Muscle of leg (tissue), 11 donors: ENCODE data around the gene GABARAPL1. TPM values are rescaled to one million over a fixed set of nuclear protein-coding genes. Genes with fewer than 3 reads are reported as not detected.

Experiments
- DNase-seq: peaks from one replicate; pipeline ENCODE4 v3.0.0; 2013
- H3K27ac ChIP-seq: one replicate; pipeline ENCODE4 v1.5.1; 2013; ENCODE audit warnings: mild to moderate bottlenecking, low read length, control low read depth
- H3K27me3 ChIP-seq: one replicate; pipeline ENCODE4 v1.6.1; 2013; ENCODE audit warnings: low read length; ENCODE audit not compliant: control insufficient read depth, insufficient read depth
- H3K36me3 ChIP-seq: one replicate; pipeline ENCODE4 v1.6.1; 2013; ENCODE audit warnings: low read length; ENCODE audit not compliant: control insufficient read depth, insufficient read depth
- H3K4me1 ChIP-seq: one replicate; pipeline ENCODE4 v1.6.1; 2013; ENCODE audit warnings: low read length; ENCODE audit not compliant: control insufficient read depth, insufficient read depth
- H3K4me3 ChIP-seq: one replicate; pipeline ENCODE4 v1.5.1; 2013; ENCODE audit warnings: low read length, control low read depth
- H3K9me3 ChIP-seq: replicated peaks from 2 replicates; pipeline ENCODE4 v1.6.1; 2013; ENCODE audit warnings: low read depth, low read length; ENCODE audit not compliant: control insufficient read depth
- WGBS: methylation state at CpG from one replicate; pipeline ENCODE4 v1.1.5; 2013; ENCODE audit warnings: missing lambda C conversion rate; ENCODE audit not compliant: insufficient coverage; 5-methylcytosine and 5-hydroxymethylcytosine counted together
- polyA plus RNA-seq, 8 donors: library from polyadenylated mRNA; unstranded; fragments of 120-200 nt; gene quantifications; one replicate each; pipeline versions ENCODE4 v1.2.1 to v1.2.3, GENCODE V29; 2013; ENCODE audit warnings: inconsistent platforms in 1 of 8, low replicate concordance in 1 of 8; ENCODE audit not compliant: insufficient read length in 8 of 8, insufficient read depth in 1 of 8
- total RNA-seq: library from RNA; stranded (reverse); fragments of 120-200 nt; gene quantifications from one replicate; pipeline ENCODE4 v1.2.4, GENCODE V29; 2013

The GABARAPL1 gene
- total and polyA plus RNA-seq, 9 donors: 16.3 to 27.7 (median 21.6) TPM

DNA sequence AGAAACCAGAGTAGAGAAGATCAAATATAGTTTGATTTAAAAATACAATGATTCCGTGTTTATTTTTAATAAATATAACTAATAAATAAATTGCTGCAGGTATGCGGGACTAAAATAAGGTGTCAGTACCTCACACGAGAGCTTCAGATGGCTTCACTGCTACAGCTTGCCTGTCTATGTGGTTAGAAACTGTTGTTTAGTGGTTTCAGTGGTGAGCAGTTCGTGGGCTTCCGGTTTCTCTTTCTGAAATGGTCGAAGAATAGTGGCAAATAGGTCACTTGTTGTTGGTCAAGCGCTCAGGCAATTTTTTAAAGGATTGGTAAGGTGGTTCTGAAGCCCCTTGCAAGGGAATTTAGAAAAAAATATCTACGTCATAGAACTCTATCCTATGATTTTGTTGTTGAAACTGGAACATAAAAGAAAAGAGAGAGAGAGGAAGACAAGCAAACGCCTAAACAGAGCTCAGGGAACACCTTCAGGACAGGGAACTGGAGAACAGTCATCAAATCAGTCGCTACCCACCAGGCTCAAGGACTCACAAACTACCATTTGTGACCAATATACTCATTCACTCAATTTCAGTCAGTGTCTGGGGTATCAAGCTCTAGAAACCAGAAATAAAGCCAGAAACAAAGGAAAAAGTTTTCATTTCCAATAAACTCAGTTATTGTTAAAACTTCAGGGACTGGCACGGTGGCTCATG is 31.3 kb downstream of the GABARAPL1 start:
- H3K36me3 ChIP-seq: no peaks in the 10 kb centered on the region
- H3K4me1 ChIP-seq: no peaks in the 10 kb centered on the region
- no peaks in the 10 kb centered on the region for H3K27me3 ChIP-seq
- H3K27ac ChIP-seq: no peak overlapping the region
- DNase-seq: no peak
- WGBS: 90% methylated on average over 5 of the region's 11 CpGs
- H3K9me3 ChIP-seq: no peaks in the 10 kb centered on the region
- H3K4me3 ChIP-seq: no peak overlapping the region

DNA sequence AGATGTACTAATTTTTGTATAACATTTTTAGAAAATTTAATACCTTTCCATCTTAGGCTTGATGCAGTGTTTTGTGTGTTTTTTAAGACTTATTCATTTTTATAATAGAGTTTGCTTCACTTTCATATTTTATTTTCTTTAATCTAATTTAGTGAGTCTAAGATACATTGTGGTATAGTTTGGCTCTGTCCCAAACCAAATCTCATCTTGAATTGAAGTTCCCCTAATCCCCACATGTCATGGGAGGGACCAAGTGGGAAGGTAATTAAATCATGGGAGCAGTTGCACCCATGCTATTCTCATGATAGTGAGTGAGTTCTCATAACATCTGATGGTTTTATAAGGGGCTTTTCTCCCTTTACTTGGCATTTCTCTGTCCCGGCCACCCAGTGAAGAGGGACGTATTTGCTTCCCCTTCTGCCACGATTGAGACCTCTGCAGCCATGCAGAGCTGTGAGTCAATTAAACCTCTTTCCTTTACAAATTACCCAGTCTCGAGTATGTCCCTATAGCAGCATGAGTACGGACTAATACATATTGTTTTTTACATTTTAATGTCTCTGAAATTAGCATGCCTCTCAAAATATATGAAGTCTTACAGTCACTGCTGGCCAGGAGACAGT is 34.9 kb downstream of the GABARAPL1 start:
- no peak overlapping the region for H3K27ac ChIP-seq
- no peaks in the 10 kb centered on the region for H3K4me1 ChIP-seq
- DNase-seq: no peak
- 50% methylated on average over 1 of the region's 5 CpGs for WGBS
- no peaks in the 10 kb centered on the region for H3K9me3 ChIP-seq
- no peak overlapping the region for H3K4me3 ChIP-seq
- no peaks in the 10 kb centered on the region for H3K27me3 ChIP-seq
- H3K36me3 ChIP-seq: no peaks in the 10 kb centered on the region

DNA sequence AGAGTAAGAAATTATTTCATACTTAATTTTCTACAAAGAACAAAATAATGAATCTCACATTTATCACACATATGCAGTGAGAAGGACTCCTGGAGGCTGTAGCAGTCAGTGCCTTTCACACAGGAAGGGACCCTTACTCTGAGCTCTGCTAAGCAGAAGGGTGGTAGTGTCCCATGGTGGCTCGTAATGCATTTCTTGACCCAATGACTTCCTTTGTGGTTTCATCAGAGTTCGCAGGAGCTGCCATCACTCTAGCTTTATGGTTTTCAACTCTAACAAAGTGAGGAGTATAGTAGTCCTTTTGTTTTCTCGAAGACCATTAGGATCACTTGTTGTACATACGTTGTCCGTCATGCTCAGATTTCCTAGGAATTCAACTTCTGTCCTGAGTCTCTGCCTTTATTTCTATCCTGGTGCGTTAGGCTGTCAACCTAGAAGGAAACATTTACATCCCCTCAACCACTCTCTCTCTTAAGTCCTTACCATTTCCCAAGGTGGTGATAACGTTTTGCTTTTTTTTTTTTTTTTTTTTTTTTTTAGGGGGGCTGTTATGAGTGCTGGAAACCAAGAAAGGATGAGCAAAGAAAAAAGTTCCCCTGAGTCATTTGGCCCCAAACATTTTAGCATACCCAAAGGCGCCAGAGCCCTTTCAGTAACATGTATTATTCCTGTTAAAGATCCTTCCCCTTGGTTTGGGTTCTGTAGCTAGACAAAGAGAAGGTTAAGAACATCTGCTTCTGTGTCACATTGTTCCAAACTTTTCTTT is 37.2 kb downstream of the GABARAPL1 start:
- WGBS: 96% methylated on average over 4 of the region's 8 CpGs
- Histone ChIP-seq H3K4me1 (no peaks in the 10 kb centered on the region), H3K9me3 (no peaks in the 10 kb centered on the region), H3K27ac (no peak overlapping the region), H3K36me3 (no peaks in the 10 kb centered on the region), H3K4me3 (no peak overlapping the region), H3K27me3 (no peaks in the 10 kb centered on the region)
- no peak for DNase-seq

DNA sequence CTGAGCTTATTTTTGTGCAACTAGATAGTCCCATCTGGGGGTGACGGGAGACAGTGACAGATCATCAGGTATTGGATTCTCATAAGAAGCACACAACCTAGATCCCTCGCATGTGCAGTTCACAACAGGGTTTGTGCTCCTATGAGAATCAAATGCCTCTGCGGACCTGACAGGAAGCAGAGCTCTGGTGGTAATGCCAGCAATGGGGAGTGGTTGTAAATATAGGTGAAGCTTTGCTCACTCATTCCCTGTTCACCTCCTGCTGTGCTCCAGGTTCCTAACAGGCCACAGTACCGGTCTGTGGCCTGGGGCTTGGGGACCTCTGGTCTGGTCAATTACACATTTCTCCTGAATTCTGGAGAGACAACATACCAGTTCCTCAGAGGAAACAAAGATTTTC is 39.0 kb downstream of the GABARAPL1 start:
- Histone ChIP-seq H3K27me3 (no peaks in the 10 kb centered on the region), H3K4me3 (no peak overlapping the region), H3K27ac (no peak overlapping the region), H3K36me3 (no peaks in the 10 kb centered on the region), H3K9me3 (peaks cover 2% of the 10 kb centered on the region), H3K4me1 (no peaks in the 10 kb centered on the region)
- WGBS: 79% methylated on average over 3 of the region's 4 CpGs
- no peak for DNase-seq

DNA sequence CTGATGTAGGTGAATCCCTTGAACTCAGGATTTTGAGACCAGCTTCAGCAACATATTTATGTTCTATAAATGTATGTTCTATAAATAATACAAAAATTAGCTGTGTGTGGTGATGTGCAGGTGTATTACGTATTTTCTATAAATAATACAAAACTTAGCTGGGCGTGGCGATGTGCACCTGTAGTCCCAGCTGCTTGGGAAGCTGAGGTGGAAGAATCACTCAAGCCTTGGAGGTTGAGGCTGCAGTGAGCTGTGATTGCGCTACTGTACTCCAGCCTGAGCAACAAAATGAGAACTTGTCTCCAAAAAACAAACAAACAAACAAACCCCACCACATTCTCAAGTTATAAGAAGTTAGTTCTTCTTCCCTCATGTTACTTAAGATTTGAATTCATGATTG is 39.5 kb downstream of the GABARAPL1 start:
- H3K27me3 ChIP-seq: no peaks in the 10 kb centered on the region
- H3K9me3 ChIP-seq: peaks cover 2% of the 10 kb centered on the region
- WGBS: no CpG with 5 or more reads among the region's 4 CpGs
- no peaks in the 10 kb centered on the region for H3K36me3 ChIP-seq
- H3K27ac ChIP-seq: no peak overlapping the region
- H3K4me3 ChIP-seq: no peak overlapping the region
- no peaks in the 10 kb centered on the region for H3K4me1 ChIP-seq
- no peak for DNase-seq

DNA sequence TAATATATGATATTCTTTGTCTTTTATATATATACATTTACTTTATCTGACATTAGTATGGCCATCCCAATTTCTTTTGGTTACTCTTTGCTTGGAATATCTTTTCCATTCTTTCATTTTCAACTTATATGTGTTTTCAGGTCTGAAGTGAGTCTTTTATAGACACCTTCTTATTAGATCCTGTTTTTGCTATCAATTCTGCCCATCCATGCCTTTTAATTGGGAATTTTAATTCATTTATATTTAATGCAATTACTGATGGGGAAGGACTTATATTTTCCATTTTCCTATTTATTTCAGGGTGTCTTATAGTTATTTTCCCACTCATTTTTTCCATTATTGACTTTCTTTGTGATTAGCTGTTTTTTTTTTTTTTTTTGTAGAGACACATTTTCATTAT is 43.4 kb downstream of the GABARAPL1 start:
- H3K9me3 ChIP-seq: peaks cover 2% of the 10 kb centered on the region
- no peaks in the 10 kb centered on the region for H3K36me3 ChIP-seq
- no peaks in the 10 kb centered on the region for H3K4me1 ChIP-seq
- no peak overlapping the region for H3K4me3 ChIP-seq
- H3K27ac ChIP-seq: no peak overlapping the region
- no peaks in the 10 kb centered on the region for H3K27me3 ChIP-seq
- DNase-seq: no peak

DNA sequence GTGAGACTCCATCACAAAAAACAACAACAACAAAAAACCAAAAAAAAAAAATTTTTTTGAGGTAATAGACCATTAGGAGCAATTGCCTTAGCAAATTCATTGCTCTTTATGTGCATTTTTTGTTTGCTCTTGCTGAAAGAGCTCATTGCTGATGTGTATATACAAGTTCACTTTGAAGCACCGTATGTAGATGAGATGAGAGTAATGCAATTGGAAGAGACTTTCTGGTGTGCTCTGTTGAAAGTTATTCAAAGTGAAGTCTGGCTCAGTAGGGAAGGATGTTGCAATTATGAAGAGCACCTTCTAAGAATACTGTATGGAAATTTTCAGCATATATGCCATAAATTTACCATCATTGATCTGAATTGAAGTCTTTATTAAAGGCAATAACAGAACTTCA is 48.2 kb downstream of the GABARAPL1 start:
- no peak for DNase-seq
- Histone ChIP-seq H3K4me3 (no peak overlapping the region), H3K27me3 (no peaks in the 10 kb centered on the region), H3K36me3 (no peaks in the 10 kb centered on the region), H3K4me1 (no peaks in the 10 kb centered on the region), H3K9me3 (peaks cover 2% of the 10 kb centered on the region), H3K27ac (no peak overlapping the region)
- WGBS: no CpG with 5 or more reads among the region's 1 CpG

DNA sequence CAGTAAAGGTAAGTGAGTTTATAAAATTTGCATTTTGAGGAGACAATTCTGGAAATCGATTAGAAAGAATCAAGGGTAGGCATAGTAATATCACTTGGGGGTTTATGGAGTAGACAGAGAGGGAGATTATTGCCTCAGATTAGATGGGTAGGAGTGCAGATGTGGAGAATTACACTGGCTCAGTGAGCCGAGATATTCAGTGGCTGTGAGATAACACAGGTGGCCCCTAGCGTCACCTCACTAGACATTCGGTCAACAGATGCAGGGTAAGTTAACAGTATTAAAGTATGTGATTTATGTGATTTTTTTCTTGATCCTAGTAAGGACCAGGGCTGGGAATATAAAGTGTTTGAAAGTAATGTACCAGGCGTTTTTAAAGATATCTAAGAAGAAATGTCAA is 55.4 kb downstream of the GABARAPL1 start:
- Histone ChIP-seq H3K36me3 (no peaks in the 10 kb centered on the region), H3K9me3 (no peaks in the 10 kb centered on the region), H3K27ac (no peak overlapping the region), H3K4me3 (no peak overlapping the region), H3K27me3 (no peaks in the 10 kb centered on the region), H3K4me1 (no peaks in the 10 kb centered on the region)
- WGBS: 38% methylated on average over 4 of the region's 5 CpGs
- DNase-seq: no peak

DNA sequence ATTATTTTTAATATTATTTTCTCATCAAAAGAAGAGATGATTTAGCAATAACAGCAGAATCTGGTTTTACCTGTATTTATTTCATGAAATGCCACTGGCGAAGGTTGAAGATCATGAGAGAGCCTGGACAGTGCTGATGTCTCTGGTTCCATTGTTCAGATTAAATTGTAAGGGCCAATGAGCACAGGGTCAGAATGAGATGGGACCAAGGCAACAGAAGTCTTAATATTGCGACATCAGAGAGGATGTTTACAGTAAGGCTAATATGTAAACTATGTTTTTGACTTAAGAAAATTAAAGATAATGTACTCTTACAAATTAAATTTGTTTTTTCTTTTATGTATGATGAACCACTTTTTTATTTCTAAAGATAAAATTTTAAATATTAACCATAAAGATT is 59.8 kb downstream of the GABARAPL1 start:
- H3K27me3 ChIP-seq: no peaks in the 10 kb centered on the region
- no peaks in the 10 kb centered on the region for H3K36me3 ChIP-seq
- no peaks in the 10 kb centered on the region for H3K9me3 ChIP-seq
- H3K27ac ChIP-seq: no peak overlapping the region
- no peak overlapping the region for H3K4me3 ChIP-seq
- H3K4me1 ChIP-seq: no peaks in the 10 kb centered on the region
- DNase-seq: no peak
- 100% methylated on average over 1 of the region's 2 CpGs for WGBS
